ENCODE measurements around the gene CLSTN1.
"Not testable (repeated sequence)": the region's sequence is repeated elsewhere in the genome, so short reads cannot be mapped to it uniquely, and the experiment has no call there.

Gene CLSTN1

GRCh38 chr1:9797049-9797448 is 26.7 kb downstream of the CLSTN1 start:
- no peak for DNase-seq (ENCODE audit: low spot score)

- no peak for DNase-seq (ENCODE audit: low spot score)
Measured at GRCh38 chr1:9794081-9794480, 29.7 kb downstream of the CLSTN1 start.

DNA sequence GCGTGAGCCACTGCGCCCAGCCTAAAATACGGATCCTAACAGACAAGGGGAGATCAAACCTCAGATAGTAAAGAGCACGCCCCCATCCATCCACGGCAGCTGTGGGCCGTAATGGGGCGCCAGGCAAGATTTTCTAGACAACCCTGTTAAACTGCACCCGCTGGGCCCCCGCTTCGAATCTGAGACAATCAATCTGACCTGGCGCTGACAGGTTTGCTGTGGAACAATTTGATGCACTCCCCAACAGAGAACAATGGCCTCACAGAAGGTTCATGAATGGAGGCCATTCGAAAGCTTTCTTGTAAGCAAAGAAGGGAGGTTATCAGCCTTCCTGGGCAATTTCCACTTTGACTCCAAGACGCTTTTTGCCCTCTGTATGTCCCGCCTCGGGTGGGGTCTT is 30.5 kb downstream of the CLSTN1 start:
- DNase-seq (ENCODE audit: low spot score) = no peak

DNA sequence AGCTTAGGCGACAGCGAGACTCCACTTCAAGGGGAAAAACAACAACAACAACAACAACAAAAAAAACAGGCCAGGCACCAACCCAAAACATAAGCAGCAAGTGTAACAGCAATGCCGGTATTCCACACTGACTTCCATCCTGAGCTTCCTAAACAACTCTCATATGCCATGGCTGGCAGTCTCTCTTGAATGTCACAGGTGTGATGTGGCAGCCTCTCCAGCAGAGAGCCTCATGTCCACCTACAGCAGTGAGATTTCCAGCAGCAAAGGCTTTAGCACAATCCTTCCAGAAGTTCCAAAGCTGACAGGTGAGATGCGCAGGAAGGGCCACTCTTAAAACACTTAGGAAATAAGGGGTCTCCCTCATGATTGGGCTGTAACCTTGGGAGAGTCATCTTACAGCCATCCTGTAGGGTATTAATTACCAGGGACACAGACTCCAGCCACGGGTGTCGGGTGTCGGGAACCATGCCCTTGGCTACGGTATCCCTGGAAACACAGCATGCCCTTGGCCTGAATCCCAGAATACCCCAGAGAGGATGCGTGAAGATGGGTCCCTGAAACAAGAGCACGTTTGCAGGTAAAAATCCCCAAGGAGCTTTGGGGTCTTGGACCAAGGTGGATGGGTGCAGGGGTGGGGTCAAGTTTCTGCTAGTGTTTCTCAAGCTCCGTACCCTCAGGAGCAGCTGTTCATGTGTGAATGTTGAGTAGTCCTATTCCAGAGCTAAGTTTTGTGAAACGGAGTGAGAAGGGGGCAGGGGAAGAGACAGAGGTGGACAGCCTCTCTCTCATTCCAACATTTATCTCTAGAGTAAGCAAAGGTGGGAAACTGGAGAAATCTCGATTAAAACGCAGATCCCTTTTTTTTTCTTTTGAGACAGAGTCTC is 31.4 kb downstream of the CLSTN1 start:
- DNase-seq (ENCODE audit: low spot score) = peak; percentile 29

DNA sequence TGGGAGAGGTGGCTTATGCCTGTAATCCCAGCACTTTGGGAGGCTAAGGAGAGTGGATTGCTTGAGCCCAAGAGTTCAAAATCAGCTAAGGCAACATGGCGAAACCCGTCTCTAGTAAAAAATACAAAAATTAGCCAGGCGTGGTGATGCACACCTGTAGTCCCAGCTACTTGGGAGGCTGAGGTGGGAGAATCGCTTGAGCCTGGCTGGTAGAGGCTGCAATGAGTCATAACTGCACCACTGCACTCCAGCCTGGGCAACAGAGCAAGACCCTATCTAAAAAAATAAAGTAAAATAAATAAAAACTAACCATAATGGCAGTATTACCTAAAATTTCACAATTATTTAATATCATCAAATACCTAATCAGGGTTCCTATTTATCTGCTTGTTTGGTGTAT is 34.1 kb downstream of the CLSTN1 start:
- not testable (repeated sequence) for DNase-seq (ENCODE audit: low spot score)

GRCh38 chr1:9787702-9788101 is 36.1 kb downstream of the CLSTN1 start:
- no peak for DNase-seq (ENCODE audit: low spot score)

DNA sequence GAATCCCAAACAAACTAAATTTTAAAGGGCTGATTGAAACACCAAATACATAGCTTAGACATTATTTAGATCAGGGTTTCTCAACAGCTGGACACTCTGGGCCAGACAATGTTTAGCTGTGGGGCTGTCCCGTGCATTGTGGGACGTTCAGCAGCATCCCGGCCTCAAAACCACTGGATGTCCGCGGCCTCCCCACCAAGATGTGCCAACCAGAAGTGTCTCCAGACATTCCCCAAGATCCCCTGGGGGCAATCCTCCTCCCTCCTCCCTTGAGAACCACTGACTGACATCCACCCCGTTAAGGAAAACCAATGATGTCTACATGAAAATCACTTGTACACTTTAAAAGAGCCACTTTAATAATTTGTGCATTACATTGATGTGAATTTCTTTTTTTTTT is 38.4 kb downstream of the CLSTN1 start:
- DNase-seq (ENCODE audit: low spot score) = no peak

DNA sequence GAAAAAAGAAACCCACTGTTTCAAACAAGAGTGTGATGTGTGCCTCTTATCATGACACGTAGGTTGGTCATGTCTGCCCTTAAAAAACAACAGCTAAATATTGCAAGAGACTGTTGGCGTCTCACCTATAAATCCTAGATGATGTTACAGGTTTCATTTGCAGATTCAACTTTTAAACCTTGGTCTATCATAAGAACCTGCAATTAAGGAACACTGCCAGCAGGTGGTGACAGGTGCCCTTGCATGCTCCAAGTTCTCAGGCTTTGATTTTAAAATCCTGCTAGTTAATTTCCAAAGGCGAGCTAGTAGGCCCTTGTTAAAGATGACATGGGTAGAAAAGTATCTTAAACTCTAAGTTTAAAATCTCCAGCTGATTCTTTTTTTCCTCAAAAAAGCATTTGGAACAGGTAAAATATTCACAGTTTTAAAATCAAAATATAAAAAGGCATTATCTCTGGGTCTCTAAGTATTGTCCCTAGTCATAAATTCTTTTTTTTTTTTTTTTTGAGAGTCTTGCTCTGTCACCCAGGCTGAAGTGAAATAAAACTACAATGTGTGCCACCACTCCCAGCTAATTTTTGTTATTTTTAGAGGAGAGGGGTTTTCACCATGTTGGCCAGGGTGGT is 39.1 kb downstream of the CLSTN1 start:
- peak; percentile 45 for DNase-seq (ENCODE audit: low spot score)

GRCh38 chr1:9782897-9783296 is 40.9 kb downstream of the CLSTN1 start:
- DNase-seq (ENCODE audit: low spot score) = no peak

- DNase-seq (ENCODE audit: low spot score) = no peak
Measured at GRCh38 chr1:9782116-9782751, 41.5 kb downstream of the CLSTN1 start.

DNA sequence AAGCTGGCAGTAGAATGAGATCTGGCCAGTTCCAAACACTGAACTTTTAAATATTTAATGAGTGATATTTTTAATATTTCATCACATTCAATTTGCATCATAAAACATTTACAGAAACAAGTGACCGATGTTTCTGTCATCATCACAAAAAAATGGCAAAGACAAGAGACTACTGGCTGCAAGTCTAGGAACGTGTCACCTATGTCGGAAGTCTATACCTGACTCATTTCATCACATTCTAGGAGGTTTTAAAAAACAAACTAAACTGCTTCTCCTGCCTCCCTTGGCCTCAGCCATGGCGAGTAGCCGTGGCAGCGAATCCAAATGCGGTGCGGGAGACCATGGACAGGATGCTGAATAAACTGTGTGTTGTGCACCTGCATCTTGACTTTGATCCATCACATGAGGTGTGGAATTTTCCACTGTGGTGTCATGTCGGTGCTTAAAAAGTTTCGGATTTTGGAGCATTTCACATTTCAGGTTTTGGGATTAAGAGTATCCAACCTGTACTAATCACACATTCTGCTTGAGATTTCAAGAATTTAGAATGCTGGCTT is 43.1 kb downstream of the CLSTN1 start:
- no peak for DNase-seq (ENCODE audit: low spot score)

DNA sequence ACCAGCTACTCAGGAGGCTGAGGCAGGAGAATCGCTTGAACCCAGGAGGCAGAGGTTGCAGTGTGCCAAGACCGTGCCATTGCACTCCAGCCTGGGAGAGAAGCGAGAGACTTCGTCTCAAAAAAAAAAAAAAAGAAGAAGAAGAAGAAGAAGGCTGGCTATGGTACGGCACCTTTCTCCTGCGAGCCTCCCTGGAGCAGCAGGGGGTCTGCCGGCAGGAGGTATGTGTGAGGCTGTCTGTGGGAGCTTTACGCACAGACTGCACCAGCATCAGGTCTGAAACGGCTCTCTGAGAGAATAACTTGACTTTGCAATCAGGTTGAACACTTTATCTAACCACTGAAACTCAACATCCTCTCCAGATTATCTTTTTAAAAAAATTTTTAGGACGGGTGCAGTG is 44.9 kb downstream of the CLSTN1 start:
- DNase-seq (ENCODE audit: low spot score) = no peak

DNA sequence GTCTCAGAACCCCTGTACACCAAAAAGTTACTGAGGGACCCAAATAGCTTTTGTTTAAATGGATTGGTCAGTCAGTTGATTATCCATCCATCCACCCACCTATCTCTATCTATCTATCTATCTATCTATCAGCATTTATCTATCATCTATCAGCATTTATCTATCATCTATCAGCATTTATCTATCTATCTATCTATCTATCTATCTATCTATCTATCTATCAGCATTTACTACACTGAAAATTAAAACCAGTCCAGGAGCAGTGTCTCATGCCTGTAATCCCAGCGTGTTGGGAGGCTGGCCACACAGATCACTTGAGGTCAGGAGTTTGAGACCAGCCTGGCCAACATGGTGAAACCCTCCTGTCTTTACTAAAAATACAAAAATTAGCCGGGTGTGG is 47.1 kb downstream of the CLSTN1 start:
- DNase-seq (ENCODE audit: low spot score) = no peak

DNA sequence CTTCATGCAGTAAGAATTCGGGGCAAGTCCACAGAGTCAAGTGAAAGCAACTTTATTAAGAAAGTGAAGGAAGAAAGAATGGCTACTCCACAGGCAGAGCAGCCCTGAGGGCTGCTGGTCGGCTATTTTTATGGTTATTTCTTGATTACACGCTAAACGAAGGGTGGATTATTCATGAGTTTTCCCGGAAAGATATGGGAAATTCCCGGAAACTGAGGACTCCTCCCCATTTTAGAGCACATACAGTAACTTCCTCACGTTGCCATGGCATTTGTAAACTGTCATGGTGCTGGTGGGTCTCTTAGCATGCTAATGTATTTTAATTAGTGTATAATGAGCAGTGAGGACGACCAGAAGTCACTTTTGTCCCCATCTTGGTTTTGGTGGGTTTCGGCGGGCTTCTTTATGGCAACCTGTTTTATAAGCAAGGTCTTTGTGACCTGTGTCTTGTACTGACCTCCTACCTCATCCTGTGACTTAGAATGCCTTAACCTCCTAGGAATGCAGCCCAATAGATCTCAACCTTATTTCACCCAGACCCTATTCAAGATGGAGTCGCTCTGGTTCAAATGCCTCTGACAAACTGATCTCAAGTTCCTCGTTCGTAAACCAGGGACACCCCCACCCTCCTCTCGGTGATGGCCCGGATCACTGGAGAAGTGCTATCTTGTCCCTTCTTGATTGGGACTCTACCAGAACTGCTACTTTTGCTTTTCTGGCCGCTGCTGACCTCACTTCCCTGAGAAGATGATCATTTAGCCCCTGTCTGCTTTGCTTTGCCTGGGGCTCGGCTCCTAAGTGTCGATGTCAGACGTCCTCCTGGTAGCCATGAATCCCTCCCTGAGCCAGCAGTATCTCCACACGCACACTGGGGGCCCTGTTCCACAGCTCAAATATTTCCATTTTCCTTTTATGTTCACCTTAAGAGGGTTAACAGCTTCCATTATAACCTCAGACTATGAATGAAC is 48.8 kb downstream of the CLSTN1 start:
- no peak for DNase-seq (ENCODE audit: low spot score)

GRCh38 chr1:9770298-9770697 is 53.5 kb downstream of the CLSTN1 start:
- DNase-seq (ENCODE audit: low spot score) = no peak

- DNase-seq (ENCODE audit: low spot score) = no peak
Measured at GRCh38 chr1:9768983-9769382, 54.8 kb downstream of the CLSTN1 start.

DNA sequence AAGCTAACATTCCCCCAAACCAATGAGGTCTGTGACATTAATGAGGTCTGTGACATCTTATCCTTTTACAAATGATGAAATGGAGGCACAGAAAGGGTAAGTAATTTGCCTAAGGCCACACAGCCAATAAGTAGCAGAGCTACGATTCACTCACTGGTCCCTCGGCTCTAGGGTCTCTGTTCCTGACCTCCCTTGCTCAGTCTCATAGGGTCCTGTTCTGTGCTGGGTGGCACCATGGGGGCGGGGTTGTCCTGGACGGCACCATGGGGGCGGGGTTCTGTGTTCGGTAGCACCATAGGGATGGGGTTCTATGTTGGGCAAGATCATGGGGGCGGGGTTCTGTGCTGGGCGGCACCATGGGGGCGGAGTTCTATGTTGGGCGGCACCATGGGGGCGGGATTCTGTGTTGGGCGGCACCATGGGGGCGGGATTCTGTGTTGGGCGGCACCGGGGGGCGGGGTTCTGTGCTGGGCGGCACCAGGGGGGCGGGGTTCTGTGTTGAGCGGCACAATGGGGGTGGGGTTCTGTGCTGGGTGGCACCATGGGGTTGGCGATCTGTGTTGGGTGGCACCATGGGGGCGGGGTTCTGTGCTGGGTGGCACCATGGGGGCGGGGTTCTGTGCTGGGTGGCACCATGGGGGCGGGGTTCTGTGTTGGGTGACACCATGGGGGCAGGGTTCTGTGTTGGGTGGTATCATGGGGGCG is 55.6 kb downstream of the CLSTN1 start:
- no peak for DNase-seq (ENCODE audit: low spot score)

GRCh38 chr1:9766759-9767442 is 56.9 kb downstream of the CLSTN1 start:
- peak; percentile 93 for DNase-seq (ENCODE audit: low spot score)

DNA sequence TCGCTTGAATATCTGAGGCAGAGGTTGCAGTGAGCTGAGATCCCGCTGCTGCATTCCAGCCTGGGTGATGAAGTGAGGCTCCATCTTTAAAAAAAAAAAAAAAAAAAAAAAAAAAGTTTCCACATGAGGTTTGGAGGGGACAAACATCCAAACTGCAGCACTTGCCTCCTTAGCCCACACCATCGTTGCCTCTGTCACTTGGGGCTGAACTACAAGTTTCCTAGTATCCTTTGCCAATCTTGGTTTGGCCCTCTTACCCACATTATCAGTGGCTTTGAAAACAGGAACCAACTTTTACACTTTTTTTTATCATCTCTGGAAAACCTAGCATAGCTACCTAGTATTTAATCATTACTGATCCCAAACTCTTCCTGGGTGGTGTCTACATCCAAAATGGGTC is 59.2 kb downstream of the CLSTN1 start:
- no peak for DNase-seq (ENCODE audit: low spot score)

GRCh38 chr1:9763914-9764313 is 59.9 kb downstream of the CLSTN1 start:
- DNase-seq (ENCODE audit: low spot score) = no peak

All from AG08396 (cell line).